ENCODE data around the gene NKD2. TPM values are rescaled to one million over a fixed set of nuclear protein-coding genes. Genes with fewer than 3 reads are reported as not detected.

Gene NKD2
- total RNA-seq, 2 experiments from 2014 or later, result 0.38 TPM

DNA sequence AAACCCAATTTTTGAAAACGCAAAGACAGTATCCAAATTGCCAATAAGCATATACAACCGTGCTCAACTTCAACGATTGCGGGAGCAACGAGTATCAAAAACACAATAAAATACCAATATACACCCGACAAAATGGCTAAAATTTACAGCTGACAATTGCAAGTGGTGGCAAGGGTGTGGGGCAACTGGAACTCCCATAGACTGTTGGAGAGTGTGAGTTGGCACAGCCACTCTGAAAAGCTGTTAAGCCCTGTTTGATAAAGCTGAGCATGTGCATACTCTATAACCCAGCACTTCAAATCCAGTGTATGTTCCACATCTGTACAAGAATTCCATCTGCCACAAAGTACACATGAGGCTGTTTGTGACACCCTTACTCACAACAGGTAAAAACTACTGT, 20.3 kb upstream of the NKD2 start:
- Histone ChIP-seq H3K4me3 (ENCODE audit: low read depth, low read length, poor library complexity, severe bottlenecking) (no peak overlapping the region), H3K27ac (ENCODE audit: low read depth, low read length, poor library complexity, severe bottlenecking) (no peak overlapping the region), H3K4me2 (ENCODE audit: low read length) (no peak overlapping the region), H3K4me1 (ENCODE audit: insufficient read depth, low read length, poor library complexity, severe bottlenecking) (no peaks in the 10 kb centered on the region), H4K20me1 (ENCODE audit: insufficient read depth, low read length) (no peaks in the 10 kb centered on the region), H2AFZ (ENCODE audit: low read length) (no peak overlapping the region), H3K36me3 (ENCODE audit: insufficient read depth, low read length) (no peaks in the 10 kb centered on the region; the same call in 1 of the 2 replicates), H3K79me2 (ENCODE audit: insufficient read depth, low read depth, low read length) (no peaks in the 10 kb centered on the region), H3K9me2 (ENCODE audit: insufficient read depth, low read length) (no peaks in the 10 kb centered on the region), H3K9me3 (ENCODE audit: low read length) (no peaks in the 10 kb centered on the region)
- no TSS peak for BruUV-seq (replicated peaks)
- no peak for DNase-seq (ENCODE audit: low spot score)
- intact Hi-C loops (cut with micrococcal nuclease; ENCODE audit: unreplicated experiment), result no loop called here
- TF ChIP-seq, protein P1, sequence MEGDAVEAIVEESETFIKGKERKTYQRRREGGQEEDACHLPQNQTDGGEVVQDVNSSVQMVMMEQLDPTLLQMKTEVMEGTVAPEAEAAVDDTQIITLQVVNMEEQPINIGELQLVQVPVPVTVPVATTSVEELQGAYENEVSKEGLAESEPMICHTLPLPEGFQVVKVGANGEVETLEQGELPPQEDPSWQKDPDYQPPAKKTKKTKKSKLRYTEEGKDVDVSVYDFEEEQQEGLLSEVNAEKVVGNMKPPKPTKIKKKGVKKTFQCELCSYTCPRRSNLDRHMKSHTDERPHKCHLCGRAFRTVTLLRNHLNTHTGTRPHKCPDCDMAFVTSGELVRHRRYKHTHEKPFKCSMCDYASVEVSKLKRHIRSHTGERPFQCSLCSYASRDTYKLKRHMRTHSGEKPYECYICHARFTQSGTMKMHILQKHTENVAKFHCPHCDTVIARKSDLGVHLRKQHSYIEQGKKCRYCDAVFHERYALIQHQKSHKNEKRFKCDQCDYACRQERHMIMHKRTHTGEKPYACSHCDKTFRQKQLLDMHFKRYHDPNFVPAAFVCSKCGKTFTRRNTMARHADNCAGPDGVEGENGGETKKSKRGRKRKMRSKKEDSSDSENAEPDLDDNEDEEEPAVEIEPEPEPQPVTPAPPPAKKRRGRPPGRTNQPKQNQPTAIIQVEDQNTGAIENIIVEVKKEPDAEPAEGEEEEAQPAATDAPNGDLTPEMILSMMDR (conservative IDR thresholded peaks at IDR 0.05; ENCODE audit: low read length), result no peak
- TF ChIP-seq EZH2phosphoT487 (IDR thresholded peaks at IDR 0.05; ENCODE audit: borderline replicate concordance, low read depth, low read length), result no peak
- ChIA-PET POLR2A (no interaction called here), CTCF (ENCODE audit: unreplicated experiment) (no interaction called here)

DNA sequence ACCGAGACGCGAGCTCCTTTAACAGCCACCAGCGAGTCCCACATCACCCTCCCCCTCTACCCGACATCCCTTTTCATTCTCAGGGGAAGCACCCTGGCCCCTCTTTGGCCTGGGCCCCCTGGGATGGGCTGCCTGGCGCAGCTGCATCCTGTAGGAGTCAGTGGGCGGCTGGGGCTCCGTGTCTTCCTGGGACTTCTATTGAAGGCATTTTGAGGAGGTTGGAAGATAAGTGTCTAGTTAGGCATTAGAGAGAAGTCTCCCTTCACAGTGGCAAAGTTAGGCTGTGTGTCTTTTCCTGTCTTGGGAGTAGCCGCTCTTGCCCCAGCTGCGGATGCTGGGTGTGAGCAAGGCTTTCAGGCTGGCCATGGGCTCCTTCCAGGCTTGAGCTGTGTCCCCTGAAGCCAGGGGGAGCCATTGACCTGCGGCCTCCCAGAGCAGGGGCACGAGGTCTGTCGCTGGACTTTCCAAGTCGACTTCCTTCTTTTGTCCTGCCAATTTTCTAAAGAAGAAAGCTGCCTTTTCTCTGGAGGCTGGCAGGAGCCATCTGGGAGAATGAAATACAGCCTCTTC, 18.6 kb upstream of the NKD2 start:
- no peak for TF ChIP-seq EZH2phosphoT487 (IDR thresholded peaks at IDR 0.05; ENCODE audit: borderline replicate concordance, low read depth, low read length)
- TF ChIP-seq, protein P1 (conservative IDR thresholded peaks at IDR 0.05; ENCODE audit: low read length), result no peak
- Histone ChIP-seq H2AFZ (ENCODE audit: low read length) (no peak overlapping the region), H3K9me2 (ENCODE audit: insufficient read depth, low read length) (no peaks in the 10 kb centered on the region), H3K4me3 (ENCODE audit: low read depth, low read length, poor library complexity, severe bottlenecking) (no peak overlapping the region), H3K4me1 (ENCODE audit: insufficient read depth, low read length, poor library complexity, severe bottlenecking) (no peaks in the 10 kb centered on the region), H3K9me3 (ENCODE audit: low read length) (no peaks in the 10 kb centered on the region), H4K20me1 (ENCODE audit: insufficient read depth, low read length) (no peaks in the 10 kb centered on the region), H3K79me2 (ENCODE audit: insufficient read depth, low read depth, low read length) (no peaks in the 10 kb centered on the region), H3K4me2 (ENCODE audit: low read length) (no peak overlapping the region), H3K27ac (ENCODE audit: low read depth, low read length, poor library complexity, severe bottlenecking) (no peak overlapping the region), H3K36me3 (ENCODE audit: insufficient read depth, low read length) (no peaks in the 10 kb centered on the region; the same call in 1 of the 2 replicates)
- POLR2A ChIA-PET, result no interaction called here
- no peak for DNase-seq (ENCODE audit: low spot score)
- CTCF ChIA-PET (ENCODE audit: unreplicated experiment), result no interaction called here
- BruUV-seq (replicated peaks), result no TSS peak
- intact Hi-C loops (cut with micrococcal nuclease; ENCODE audit: unreplicated experiment), result no loop called here

DNA sequence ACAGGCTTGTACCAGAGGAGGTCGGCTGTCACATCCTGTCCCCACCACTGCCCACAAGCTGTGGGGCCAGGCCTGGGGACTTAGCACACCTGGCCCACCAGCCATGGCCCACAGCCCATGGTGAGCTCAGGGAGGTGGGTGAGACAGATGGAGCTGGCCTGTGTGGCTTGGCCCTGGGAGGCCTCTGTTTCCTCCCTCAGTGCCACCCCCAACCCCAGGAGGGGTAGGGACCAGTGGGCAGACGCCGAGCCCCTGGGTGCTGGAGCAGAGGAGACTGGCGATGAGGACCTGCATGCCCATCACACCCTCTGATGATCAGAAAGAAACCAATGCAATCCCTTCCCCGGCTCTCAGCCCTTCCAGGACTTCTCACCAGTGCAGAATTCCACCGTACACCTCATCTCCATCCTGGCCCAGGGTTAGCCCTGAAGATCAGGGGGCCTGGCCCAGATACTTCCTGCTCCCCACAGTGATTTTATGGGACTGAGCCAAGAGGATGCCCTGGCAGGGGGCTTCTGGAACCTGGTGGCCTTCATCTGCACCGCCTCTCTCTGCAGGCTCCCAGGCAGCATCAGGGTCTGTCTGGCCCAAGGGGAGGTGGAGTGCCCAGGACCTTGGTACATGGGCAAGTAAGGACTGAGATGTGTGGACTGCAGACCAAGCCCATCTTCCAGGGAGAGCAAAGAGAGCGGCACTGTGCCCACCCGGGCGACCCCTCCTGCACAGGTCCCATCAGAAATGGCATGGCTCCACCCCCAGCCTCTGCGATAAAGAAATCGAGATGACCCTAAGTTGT, 16.9 kb upstream of the NKD2 start:
- Histone ChIP-seq H3K4me3 (ENCODE audit: low read depth, low read length, poor library complexity, severe bottlenecking) (no peak overlapping the region), H3K4me1 (ENCODE audit: insufficient read depth, low read length, poor library complexity, severe bottlenecking) (no peaks in the 10 kb centered on the region), H4K20me1 (ENCODE audit: insufficient read depth, low read length) (no peaks in the 10 kb centered on the region), H3K4me2 (ENCODE audit: low read length) (no peak overlapping the region), H3K9me3 (ENCODE audit: low read length) (no peaks in the 10 kb centered on the region), H3K9me2 (ENCODE audit: insufficient read depth, low read length) (no peaks in the 10 kb centered on the region), H2AFZ (ENCODE audit: low read length) (no peak overlapping the region), H3K27ac (ENCODE audit: low read depth, low read length, poor library complexity, severe bottlenecking) (no peak overlapping the region), H3K36me3 (ENCODE audit: insufficient read depth, low read length) (no peaks in the 10 kb centered on the region; the same call in 1 of the 2 replicates), H3K79me2 (ENCODE audit: insufficient read depth, low read depth, low read length) (no peaks in the 10 kb centered on the region)
- intact Hi-C loops (cut with micrococcal nuclease; ENCODE audit: unreplicated experiment), result no loop called here
- POLR2A ChIA-PET, result no interaction called here
- TF ChIP-seq EZH2phosphoT487 (IDR thresholded peaks at IDR 0.05; ENCODE audit: borderline replicate concordance, low read depth, low read length), result no peak
- TF ChIP-seq, protein P1 (conservative IDR thresholded peaks at IDR 0.05; ENCODE audit: low read length), result no peak
- DNase-seq (ENCODE audit: low spot score), result no peak
- no TSS peak for BruUV-seq (replicated peaks)
- CTCF ChIA-PET (ENCODE audit: unreplicated experiment), result no interaction called here

All from OCI-LY7 (cell line).